Skeletal muscle tissue (tissue), 4 donors: ENCODE results near the gene SSTR3. TPM values are rescaled to one million over a fixed set of nuclear protein-coding genes. Genes with fewer than 3 reads are reported as not detected.

Experiments used
- H3K27ac ChIP-seq: one replicate; pipeline ENCODE4 v1.7.0; 2013; ENCODE audit warnings: mild to moderate bottlenecking, low read depth, low read length, inconsistent platforms
- H3K27me3 ChIP-seq, 3 donors: one replicate each; pipeline ENCODE4 v1.7.0; 2013; ENCODE audit warnings: low read length in 3 of 3; ENCODE audit not compliant: control insufficient read depth in 3 of 3, insufficient read depth in 3 of 3
- H3K36me3 ChIP-seq, 3 donors: one replicate each; pipeline ENCODE4 v1.7.0; 2013; ENCODE audit warnings: low read length in 3 of 3; ENCODE audit not compliant: control insufficient read depth in 3 of 3, insufficient read depth in 3 of 3
- H3K4me1 ChIP-seq, 3 donors: one replicate each; pipeline ENCODE4 v1.7.0; 2013; ENCODE audit warnings: low read length in 3 of 3, mild to moderate bottlenecking in 3 of 3; ENCODE audit not compliant: control insufficient read depth in 3 of 3, insufficient read depth in 3 of 3
- H3K4me3 ChIP-seq, 3 donors: one replicate each; pipeline ENCODE4 v1.7.0; 2013; ENCODE audit warnings: low read length in 3 of 3
- H3K9ac ChIP-seq, 3 donors: one replicate each; pipeline ENCODE4 v1.7.0; 2013; ENCODE audit warnings: low read length in 3 of 3, mild to moderate bottlenecking in 3 of 3, moderate library complexity in 2 of 3, low read depth in 1 of 3
- H3K9me3 ChIP-seq, 3 donors: one replicate each; pipeline ENCODE4 v1.7.0; 2013; ENCODE audit warnings: low read length in 3 of 3; ENCODE audit not compliant: control insufficient read depth in 3 of 3
- total RNA-seq: library from RNA; depleted of rRNA; stranded (reverse); fragments of >200 nt; gene quantifications from one replicate; pipeline ENCODE4 v1.2.3, GENCODE V29; 2014
- donor health status: Osteomylitis.

The SSTR3 gene
- total RNA-seq, 1 donor from 2014 or later = not detected

DNA sequence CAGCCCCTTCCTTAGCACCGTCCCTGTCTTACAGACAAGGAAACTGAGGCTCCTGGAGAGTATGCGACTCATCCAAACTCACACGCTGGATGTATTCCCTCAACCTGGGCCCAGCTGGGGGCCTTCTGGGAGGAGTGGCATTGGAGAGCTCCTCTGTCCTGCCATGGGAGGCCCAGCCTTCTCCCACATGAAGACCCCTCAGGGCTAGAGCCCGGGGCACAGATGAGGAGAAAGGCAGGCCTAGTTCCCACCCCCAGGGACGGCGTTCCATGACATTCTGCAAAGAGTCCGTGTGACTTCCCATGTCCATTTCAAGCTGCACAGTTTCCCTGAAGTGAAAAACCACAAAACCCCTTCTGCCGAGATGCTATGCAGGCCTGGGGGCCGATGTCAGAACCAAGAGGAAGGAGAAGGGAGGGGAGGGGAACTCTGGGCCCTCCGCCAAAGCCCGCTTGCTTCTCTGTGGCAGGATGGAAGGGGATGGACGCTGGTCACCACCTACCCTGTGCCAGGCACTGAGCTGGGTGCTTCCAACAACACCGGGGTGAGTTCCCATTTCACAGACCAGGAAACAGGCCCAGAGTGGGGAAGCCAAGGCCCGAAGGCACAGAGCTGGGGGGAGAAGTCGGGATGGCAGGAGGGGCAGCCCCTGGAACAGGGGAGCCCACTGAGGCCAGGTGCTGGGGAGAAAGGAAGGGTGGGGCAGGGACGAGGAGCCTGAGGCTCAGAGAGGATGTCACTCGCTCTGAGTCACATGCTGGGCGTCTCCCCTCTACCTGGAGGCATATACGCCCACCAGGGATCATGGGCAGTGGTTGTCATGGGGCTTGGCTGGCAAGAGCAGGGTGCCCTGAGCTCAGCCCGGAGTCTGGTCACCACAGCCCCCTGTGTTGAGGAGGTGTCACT is 16.1 kb upstream of the SSTR3 start:
- H3K27ac ChIP-seq = no peak overlapping the region
- no peaks in the 10 kb centered on the region for H3K9me3 ChIP-seq
- H3K9ac ChIP-seq = no peak overlapping the region

DNA sequence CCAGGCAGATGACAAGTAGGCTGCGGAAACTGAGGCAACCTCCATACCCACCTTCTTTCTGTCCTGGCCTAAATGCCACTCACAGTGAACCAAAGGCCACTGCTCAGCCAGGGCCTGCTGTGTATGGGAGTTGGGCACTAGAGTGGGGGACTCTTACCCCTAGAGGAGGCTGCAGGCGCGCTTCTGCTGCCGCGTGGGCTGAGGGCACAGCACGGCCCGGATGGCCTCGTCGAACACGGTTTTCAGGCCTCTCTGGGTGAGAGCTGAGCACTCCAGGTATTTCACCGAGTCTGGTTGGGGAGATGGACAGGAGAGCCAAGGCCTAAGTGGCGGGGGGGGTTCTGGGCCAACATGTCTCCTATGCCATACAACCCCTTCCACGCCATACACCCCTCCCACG is 14.2 kb upstream of the SSTR3 start:
- Histone ChIP-seq H3K4me1 (peaks cover 0 to 12% (median 2%) of the 10 kb centered on the region in 3 donors), H3K27ac (no peak overlapping the region), H3K9ac (no peak overlapping the region), H3K27me3 (peaks cover 18 to 38% (median 31%) of the 10 kb centered on the region in 3 donors), H3K36me3 (no peaks in the 10 kb centered on the region), H3K4me3 (no peak overlapping the region), H3K9me3 (peaks cover 0 to under 1% (median 0%) of the 10 kb centered on the region in 3 donors)

More for the DNA sequence above, 16.1 kb upstream of the SSTR3 start:
- Histone ChIP-seq H3K4me3 (no peak overlapping the region), H3K4me1 (peaks cover 0 to 12% (median 2%) of the 10 kb centered on the region in 3 donors), H3K27me3 (peaks cover 27 to 42% (median 39%) of the 10 kb centered on the region in 3 donors), H3K36me3 (no peaks in the 10 kb centered on the region)

DNA sequence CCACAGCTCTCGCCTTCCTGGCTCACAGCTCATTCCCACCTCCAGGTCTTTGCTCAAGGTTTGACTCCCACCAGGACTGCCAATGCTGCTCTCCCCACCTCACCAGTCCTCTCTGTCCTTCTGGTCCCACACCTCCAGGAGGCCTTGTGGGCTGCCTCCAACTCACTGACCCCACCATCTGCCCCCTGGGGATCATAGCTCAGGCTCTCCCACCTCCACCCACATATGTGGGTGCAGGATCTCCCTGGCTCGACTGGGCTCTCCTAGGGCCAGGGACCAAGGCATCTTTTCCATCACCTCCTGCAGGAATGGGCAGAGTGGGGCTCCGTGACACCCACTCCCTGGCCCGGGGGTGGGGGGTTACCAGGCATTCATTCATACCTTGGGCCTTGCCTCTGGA is 13.8 kb upstream of the SSTR3 start:
- H3K4me3 ChIP-seq = no peak overlapping the region
- H3K27ac ChIP-seq = no peak overlapping the region
- H3K9ac ChIP-seq = no peak overlapping the region
- H3K27me3 ChIP-seq = peaks cover 17 to 38% (median 27%) of the 10 kb centered on the region in 3 donors
- H3K9me3 ChIP-seq = peaks cover 0 to 3% (median 0%) of the 10 kb centered on the region in 3 donors
- peaks cover 0 to 12% (median 2%) of the 10 kb centered on the region in 3 donors for H3K4me1 ChIP-seq
- no peaks in the 10 kb centered on the region for H3K36me3 ChIP-seq

DNA sequence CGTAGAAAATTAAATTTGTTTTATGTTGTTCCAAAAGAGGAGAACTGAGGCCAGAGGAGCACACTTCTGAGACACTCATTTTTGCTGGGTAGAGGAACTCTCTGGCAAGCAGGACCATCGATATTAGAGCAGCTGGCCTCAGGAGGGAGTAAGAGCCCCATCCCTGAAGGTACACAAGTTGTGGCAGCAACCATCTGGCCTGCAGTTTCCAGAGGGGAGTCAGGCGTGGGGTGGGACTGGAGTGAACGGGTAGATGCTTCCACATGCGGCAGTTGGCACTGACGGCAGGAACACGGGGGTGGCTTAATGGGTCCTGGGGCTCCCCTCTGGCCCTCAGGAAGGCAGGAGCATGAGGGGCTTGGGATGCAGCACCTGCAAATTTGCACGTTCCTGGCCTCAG is 13.2 kb upstream of the SSTR3 start:
- Histone ChIP-seq H3K27ac (no peak overlapping the region), H3K27me3 (peaks cover 11 to 41% (median 22%) of the 10 kb centered on the region in 3 donors), H3K4me1 (peaks cover 0 to 12% (median 2%) of the 10 kb centered on the region in 3 donors)

DNA sequence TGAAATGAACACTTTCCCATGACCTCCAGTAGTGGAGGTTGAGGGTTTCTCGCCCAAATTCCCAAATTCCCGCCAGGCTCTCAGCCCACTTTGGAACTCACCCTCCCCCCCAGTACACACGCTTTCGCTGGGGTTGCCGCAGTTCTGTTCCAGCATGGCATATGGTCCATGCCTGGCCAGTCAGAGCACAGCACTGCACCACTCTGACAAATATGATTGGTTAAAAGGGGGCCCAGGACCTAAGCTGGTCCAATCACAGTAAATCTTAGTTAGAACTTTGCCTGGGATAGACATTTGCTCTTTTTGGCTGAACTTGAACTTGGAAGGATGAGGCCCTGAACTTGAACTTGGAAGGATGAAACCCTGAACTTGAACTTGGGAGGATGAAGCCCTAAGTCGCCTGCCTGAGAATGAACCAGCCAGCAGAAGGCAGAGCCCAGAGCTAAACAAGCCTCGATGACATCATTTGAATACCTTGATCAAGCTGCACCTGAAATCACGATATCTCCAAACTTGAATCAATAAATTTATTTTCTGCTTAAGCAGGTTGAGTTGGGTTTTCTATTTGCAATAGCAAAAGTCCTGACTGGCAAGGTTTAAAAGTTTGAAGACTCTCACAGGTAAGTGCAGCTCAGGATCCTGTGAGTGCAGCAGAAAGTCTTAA is 12.6 kb upstream of the SSTR3 start:
- Histone ChIP-seq H3K4me3 (no peak overlapping the region), H3K36me3 (no peaks in the 10 kb centered on the region), H3K9me3 (peaks cover 0 to 3% (median 0%) of the 10 kb centered on the region in 3 donors), H3K4me1 (peaks cover 0 to 12% (median 2%) of the 10 kb centered on the region in 3 donors), H3K9ac (no peak overlapping the region), H3K27ac (no peak overlapping the region), H3K27me3 (peaks cover 9 to 40% (median 22%) of the 10 kb centered on the region in 3 donors)

More for the DNA sequence above, 13.2 kb upstream of the SSTR3 start:
- Histone ChIP-seq H3K4me3 (no peak overlapping the region), H3K9ac (no peak overlapping the region), H3K9me3 (peaks cover 0 to 3% (median 0%) of the 10 kb centered on the region in 3 donors), H3K36me3 (no peaks in the 10 kb centered on the region)

DNA sequence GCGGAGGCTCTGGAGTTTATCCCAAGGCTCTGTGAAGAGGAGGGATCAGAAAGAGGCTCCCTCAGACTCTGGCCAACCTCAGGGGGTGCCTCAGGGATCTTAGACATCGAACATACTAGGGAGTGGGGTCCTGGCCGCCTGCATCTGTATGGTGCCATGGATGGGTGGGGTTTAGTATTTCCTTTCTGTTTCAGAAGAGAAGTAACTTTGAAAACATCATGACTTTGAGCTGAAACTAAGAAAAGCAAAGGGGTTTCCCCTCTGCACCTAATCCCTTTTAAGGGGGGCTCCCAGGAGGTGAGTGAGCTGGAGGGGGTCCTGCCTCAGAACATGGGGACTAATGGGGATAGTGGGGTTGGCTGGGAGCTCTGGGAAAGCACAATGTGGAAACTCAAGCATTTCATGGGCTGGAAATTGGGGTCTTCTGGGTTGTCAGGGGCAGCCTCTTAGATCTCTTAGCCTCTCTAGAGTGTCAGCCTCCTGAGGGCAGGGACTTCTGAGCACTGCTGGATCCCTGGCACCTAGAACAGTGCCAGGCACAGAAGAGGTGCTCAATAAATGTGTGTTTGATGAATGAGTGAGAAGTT is 11.8 kb upstream of the SSTR3 start:
- no peak overlapping the region for H3K27ac ChIP-seq
- H3K4me1 ChIP-seq = peaks cover 0 to 5% (median 0%) of the 10 kb centered on the region in 3 donors
- peaks cover 9 to 43% (median 21%) of the 10 kb centered on the region in 3 donors for H3K27me3 ChIP-seq

DNA sequence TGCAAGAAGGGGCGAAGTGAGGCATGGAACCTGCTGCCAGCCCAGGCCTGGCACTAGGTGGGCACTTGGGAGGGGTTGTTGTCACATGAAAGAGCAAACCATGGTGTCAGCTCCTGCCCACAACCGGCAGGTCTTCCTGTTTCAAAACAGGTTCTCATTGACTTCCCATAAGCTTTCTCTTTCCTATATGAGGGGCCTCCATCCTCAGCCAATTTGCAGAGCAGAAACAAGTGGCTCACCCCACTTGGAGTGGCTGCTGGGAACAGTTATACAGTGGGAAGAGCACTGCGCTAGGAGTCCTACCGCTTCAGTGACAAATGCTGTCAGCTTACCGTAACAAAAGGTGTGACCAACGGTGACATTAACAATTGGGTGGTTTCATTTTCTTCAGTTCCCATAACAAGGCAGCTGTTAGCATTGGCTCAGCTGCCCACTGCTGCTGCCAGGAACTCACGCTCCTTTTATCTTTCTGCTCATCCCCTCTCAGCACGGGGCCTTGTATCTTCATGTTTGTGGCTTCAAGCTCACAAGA is 10.2 kb upstream of the SSTR3 start:
- Histone ChIP-seq H3K4me1 (no peaks in the 10 kb centered on the region), H3K36me3 (no peaks in the 10 kb centered on the region), H3K27me3 (peaks cover 9 to 44% (median 32%) of the 10 kb centered on the region in 3 donors), H3K9me3 (peaks cover 0 to 3% (median 0%) of the 10 kb centered on the region in 3 donors), H3K4me3 (no peak overlapping the region), H3K9ac (no peak overlapping the region), H3K27ac (no peak overlapping the region)

More for the DNA sequence above, 11.8 kb upstream of the SSTR3 start:
- no peak overlapping the region for H3K4me3 ChIP-seq
- peaks cover 0 to 3% (median 0%) of the 10 kb centered on the region in 3 donors for H3K9me3 ChIP-seq
- no peak overlapping the region for H3K9ac ChIP-seq
- no peaks in the 10 kb centered on the region for H3K36me3 ChIP-seq

DNA sequence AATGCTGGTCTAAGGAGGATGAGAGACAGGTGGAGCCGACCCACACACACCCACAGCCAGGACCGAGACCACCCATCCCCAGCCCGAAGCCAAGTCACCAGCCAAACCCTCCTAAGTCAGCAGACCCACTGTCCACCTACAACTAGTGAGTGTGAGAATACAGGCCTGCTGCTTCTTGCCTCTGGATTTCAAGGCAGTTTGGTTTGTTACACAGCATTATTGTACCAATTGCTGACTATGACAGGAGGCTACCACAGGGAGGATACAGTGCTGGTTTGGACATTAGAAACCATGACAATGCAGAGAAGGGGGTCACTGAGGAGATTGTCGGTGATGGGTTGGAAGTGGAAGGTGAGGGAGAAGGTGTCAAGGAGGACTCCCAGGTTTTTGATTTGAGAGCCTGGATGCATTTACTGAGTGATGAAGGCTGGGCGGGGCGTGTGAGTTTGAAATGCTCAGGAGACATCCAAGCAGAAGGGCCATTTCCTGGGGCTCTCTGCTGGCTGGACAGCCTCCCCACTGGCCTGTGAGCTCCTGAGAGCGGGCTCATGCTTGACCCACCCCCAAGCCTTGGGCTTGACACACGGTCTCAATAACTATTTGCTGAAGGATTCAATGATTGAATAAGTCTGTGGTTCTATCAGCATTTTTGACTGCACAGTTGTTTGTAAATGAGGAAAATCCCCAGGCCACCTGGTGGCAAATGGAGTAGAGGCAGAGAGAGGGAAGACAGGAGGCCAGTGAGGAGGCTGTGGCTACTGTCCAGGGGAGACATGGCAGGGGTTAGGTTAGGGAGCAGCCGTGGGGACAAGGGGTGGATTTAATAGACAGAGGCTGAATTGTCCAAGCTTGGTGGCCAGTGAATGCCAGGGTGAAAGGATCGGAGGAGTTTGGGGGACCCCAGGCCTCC is 9.4 kb upstream of the SSTR3 start:
- Histone ChIP-seq H3K9ac (no peak overlapping the region), H3K9me3 (peaks cover 0 to 3% (median 0%) of the 10 kb centered on the region in 3 donors), H3K36me3 (no peaks in the 10 kb centered on the region), H3K4me3 (no peak overlapping the region), H3K4me1 (no peaks in the 10 kb centered on the region), H3K27me3 (peaks cover 9 to 44% (median 36%) of the 10 kb centered on the region in 3 donors), H3K27ac (no peak overlapping the region)

DNA sequence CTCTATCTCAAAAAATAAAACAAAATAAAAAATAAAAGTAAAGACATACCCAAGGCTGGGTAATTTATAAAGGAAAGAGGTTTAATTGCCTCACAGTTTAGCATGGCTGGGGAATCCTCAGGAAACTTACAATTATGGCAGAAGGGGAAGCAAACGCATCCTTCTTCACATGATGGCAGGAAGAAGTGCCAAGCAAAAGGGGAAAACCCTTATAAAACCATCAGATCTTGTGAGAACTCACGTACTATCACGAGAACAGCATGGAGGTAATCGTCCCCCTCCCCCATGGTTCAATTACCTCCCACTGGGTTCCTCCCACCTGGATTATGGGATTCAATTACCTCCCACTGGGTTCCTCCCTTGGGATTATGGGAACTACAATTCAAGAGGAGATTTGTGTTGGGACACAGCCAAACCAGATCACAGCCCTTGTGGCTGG is 8.3 kb upstream of the SSTR3 start:
- Histone ChIP-seq H3K4me1 (no peaks in the 10 kb centered on the region), H3K9ac (no peak overlapping the region), H3K27me3 (peaks cover 5 to 35% (median 30%) of the 10 kb centered on the region in 3 donors), H3K9me3 (peaks cover 0 to 3% (median 0%) of the 10 kb centered on the region in 3 donors), H3K36me3 (no peaks in the 10 kb centered on the region), H3K27ac (no peak overlapping the region), H3K4me3 (no peak overlapping the region)
